GM10266 (cell line): ENCODE data around the gene MACF1.
"Not testable (repeated sequence)": the region's sequence is repeated elsewhere in the genome, so short reads cannot be mapped to it uniquely, and the experiment has no call there.

Experiments
- DNase-seq: peaks from one replicate; pipeline ENCODE4 v3.0.0; 2012; ENCODE audit errors: extremely low spot score
- CTCF ChIP-seq: IDR thresholded peaks from 2 replicates; pipeline ENCODE4 v1.5.1; 2012; ENCODE audit warnings: mild to moderate bottlenecking, low read depth; ENCODE audit not compliant: control insufficient read depth, insufficient read depth; ENCODE audit errors: missing control alignments

The MACF1 gene

GRCh38 chr1:39469150-39469549 is 264.7 kb downstream of the MACF1 start:
- TF ChIP-seq CTCF: no peak
- DNase-seq: no peak

- DNase-seq: no peak
- no peak for TF ChIP-seq CTCF
Observed at GRCh38 chr1:39470040-39470439, 265.5 kb downstream of the MACF1 start.

- no peak for TF ChIP-seq CTCF
- no peak for DNase-seq
Observed at GRCh38 chr1:39472826-39473225, 268.3 kb downstream of the MACF1 start.

- TF ChIP-seq CTCF: no peak
- no peak for DNase-seq
Observed at GRCh38 chr1:39473324-39473723, 268.8 kb downstream of the MACF1 start.

- no peak for DNase-seq
- no peak for TF ChIP-seq CTCF
Observed at GRCh38 chr1:39474810-39475209, 270.3 kb downstream of the MACF1 start.

DNA sequence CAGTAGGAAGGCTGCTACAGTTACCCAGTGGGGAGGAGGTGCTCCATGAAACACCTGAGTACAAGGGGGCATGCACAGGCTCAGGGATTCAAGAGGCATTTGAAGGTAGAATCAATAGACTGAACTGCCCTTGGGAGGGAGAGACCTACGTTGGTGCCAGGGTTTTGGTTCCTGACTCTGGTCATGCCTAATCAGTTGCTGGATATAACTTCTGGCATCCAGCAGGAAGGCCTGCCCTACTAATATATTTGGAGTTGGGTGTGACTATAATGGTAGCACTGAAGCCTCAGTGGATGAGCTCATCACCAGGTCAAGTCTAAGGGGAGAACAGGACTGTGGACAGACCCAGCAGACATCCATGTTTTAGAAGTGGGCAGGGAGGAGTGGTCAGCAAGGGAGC is 271.1 kb downstream of the MACF1 start:
- DNase-seq: not testable (repeated sequence)

DNA sequence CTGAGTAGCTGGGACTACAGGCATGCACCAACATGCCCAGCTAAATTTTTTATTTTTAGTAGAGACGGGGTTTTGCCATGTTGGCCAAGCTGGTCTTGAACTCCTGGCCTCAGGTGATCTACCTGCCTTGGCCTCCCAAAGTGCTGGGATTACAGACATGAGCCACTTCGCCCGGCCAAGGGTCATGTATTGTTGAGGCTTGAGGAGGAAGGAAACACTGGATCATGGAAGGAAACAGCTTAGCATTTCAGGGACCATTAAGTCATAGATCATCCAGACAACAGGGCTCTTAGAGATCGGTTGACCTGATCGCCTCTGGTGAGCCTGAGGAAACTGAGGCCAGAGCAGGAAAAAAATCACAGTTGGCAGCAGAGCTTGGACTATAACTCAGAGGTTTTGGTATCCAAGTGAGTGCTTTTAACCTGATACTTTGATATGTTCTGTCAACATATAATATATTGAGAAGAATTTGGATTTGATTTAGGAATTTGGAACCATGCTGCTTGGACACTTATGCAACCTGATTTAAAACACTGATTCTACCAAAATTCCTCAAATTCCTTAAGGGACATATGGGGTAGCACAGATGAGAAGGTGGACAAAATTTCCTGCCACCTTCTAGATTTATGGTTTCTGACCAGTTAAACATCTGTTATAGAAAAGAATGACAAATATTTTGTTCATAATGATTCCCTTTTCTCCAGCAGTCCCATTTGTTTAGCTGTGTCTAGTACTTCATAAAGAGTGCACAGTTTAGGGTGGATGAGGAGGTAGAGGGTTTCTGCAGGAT is 273.8 kb downstream of the MACF1 start:
- TF ChIP-seq CTCF: no peak
- DNase-seq: no peak

- TF ChIP-seq CTCF: no peak
- DNase-seq: no peak
Observed at GRCh38 chr1:39481289-39481688, 276.8 kb downstream of the MACF1 start.
